Measurements from ENCODE around the gene ADH1A.

GRCh38 chr4:99248714-99249113, 42.1 kb downstream of the ADH1A start:
- TF ChIP-seq POLR2A (IDR thresholded peaks at IDR 0.05), result no peak
- no peak for TF ChIP-seq CTCF (IDR thresholded peaks at IDR 0.05)
